Measurements from ENCODE around the gene F7. TPM values are rescaled to one million over a fixed set of nuclear protein-coding genes. Genes with fewer than 3 reads are reported as not detected.

The F7 gene
- total and polyA plus RNA-seq, 2 donors (not counting 3 experiments of a cell fraction or from before 2014, with no cell fraction given): not detected

DNA sequence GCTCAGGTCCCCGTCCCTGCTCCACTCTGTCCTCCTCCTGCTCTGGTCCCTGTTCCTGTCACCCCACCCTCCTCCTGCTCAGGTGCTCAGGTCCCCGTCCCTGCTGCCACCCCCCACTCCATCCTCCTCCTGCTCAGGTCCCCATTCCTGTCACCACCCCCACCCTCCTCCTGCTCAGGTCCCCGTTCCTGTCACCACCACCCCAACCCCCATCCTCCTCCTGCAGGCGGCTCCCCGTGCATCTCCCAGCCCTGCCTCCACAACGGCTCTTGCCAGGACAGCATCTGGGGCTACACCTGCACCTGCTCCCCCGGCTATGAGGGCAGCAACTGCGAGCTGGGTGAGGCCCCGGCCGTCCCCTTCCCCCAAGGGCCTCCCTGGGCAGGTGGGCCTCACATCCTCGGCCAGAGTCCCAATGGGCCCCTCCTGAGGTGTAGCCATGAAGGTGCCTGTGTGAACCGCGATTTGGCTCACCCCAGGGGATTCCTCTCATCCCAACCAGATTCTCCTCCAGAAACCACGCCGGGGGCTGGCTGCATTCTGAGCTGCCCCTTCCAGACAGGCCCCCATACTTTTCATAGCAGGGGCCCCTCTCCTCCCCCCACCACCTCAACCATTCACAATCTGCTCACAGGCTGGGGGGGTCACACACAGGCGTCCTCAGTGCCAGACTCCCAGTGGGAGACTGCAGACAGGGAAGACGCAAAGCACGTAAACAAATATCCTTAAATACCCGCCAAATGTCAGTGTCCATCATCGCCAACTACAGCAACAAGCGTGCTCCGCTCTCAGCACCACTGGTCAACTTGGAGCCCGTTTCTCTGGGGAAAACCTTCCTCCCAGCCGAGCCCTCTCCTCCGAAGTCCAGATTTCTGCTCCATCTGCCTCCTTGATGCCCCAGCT, 57.4 kb downstream of the F7 start:
- Histone ChIP-seq H3K27ac (ENCODE audit: insufficient read depth, low read depth, low read length) (no peak overlapping the region), H2AFZ (ENCODE audit: low read depth, low read length) (no peak overlapping the region), H3K4me2 (ENCODE audit: insufficient read depth, low read length) (no peak overlapping the region), H3K9ac (replicated peaks; ENCODE audit: extremely low read depth, insufficient read depth, low read length) (no peak overlapping the region), H3K27me3 (ENCODE audit: control insufficient read depth in 2 of 2, insufficient read depth in 2 of 2, low read length in 2 of 2) (peaks cover 0 to 2% of the 10 kb centered on the region in 2 experiments), H3K79me2 (ENCODE audit: control insufficient read depth, insufficient read depth, low read length) (no peaks in the 10 kb centered on the region), H3K4me3 (replicated peaks in 1 of 3; ENCODE audit: insufficient read depth in 1 of 3, low read depth in 1 of 3, low read length in 3 of 3) (no peak overlapping the region), H4K20me1 (replicated peaks; ENCODE audit: control insufficient read depth, extremely low read depth, insufficient read depth, low read length) (no peaks in the 10 kb centered on the region), H3K9me3 (replicated peaks; ENCODE audit: control insufficient read depth, insufficient read depth, low read length) (no peaks in the 10 kb centered on the region), H3K4me1 (ENCODE audit: control insufficient read depth, extremely low read depth, insufficient read depth, low read length) (no peaks in the 10 kb centered on the region), H3K9me1 (replicated peaks; ENCODE audit: control insufficient read depth, extremely low read depth, insufficient read depth, low read length) (no peaks in the 10 kb centered on the region), H3K36me3 (ENCODE audit: control insufficient read depth in 2 of 2, extremely low read depth in 1 of 2, insufficient read depth in 2 of 2, low read length in 2 of 2) (no peaks in the 10 kb centered on the region)
- FAIRE-seq (no peak), DNase-seq (ENCODE audit: low read depth, low spot score) (no peak)
- TF ChIP-seq POLR2AphosphoS5 (IDR thresholded peaks at IDR 0.05; ENCODE audit: insufficient read depth, low read depth, low read length) (no peak), GATA2 (IDR thresholded peaks at IDR 0.05; ENCODE audit: insufficient read depth, insufficient read length, low read depth, low read length) (no peak), EZH2 (IDR thresholded peaks at IDR 0.05; ENCODE audit: borderline replicate concordance, low read depth, low read length, severe bottlenecking) (no peak), POLR2A (IDR thresholded peaks at IDR 0.05; ENCODE audit: low read depth, low read length) (no peak), MAX (IDR thresholded peaks at IDR 0.05; ENCODE audit: insufficient read depth, insufficient read length) (no peak), MYC (IDR thresholded peaks at IDR 0.05; ENCODE audit: low read depth, low read length) (no peak), JUN (IDR thresholded peaks at IDR 0.05; ENCODE audit: borderline replicate concordance, insufficient read depth, insufficient read length, low read depth) (no peak), FOS (IDR thresholded peaks at IDR 0.05; ENCODE audit: borderline replicate concordance, insufficient read depth, low read length) (no peak)
- TF ChIP-seq, protein P1, sequence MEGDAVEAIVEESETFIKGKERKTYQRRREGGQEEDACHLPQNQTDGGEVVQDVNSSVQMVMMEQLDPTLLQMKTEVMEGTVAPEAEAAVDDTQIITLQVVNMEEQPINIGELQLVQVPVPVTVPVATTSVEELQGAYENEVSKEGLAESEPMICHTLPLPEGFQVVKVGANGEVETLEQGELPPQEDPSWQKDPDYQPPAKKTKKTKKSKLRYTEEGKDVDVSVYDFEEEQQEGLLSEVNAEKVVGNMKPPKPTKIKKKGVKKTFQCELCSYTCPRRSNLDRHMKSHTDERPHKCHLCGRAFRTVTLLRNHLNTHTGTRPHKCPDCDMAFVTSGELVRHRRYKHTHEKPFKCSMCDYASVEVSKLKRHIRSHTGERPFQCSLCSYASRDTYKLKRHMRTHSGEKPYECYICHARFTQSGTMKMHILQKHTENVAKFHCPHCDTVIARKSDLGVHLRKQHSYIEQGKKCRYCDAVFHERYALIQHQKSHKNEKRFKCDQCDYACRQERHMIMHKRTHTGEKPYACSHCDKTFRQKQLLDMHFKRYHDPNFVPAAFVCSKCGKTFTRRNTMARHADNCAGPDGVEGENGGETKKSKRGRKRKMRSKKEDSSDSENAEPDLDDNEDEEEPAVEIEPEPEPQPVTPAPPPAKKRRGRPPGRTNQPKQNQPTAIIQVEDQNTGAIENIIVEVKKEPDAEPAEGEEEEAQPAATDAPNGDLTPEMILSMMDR (IDR thresholded peaks at IDR 0.05; ENCODE audit: extremely low read depth in 1 of 2, insufficient read depth in 1 of 2, low read depth in 1 of 2, low read length in 2 of 2): no peak
- dilution Hi-C loops (cut with MboI; ENCODE audit: extremely low pct_ligation_motif_present, low sequenced_read_pairs): no loop called here
- CTCF ChIA-PET: interaction anchor here (0.6 kb wide), 1 partner anchor 93 kb away, joined by 3 read pairs; no protein-coding TSS in a partner anchor
- POLR2A ChIA-PET: no interaction called here
- no TSS peak for BruUV-seq (replicated peaks)
- intact Hi-C loops (cut with micrococcal nuclease): no loop called here
